GM12801 (cell line): ENCODE data around the gene PLEKHG1.

Source experiments
- CTCF ChIP-seq: IDR thresholded peaks from one replicate; pipeline ENCODE4 v1.5.1; 2011; ENCODE audit warnings: control low read depth; ENCODE audit not compliant: insufficient read length; ENCODE audit errors: extremely low read depth

The PLEKHG1 gene

GRCh38 chr6:150634176-150634963 is 34.7 kb downstream of the PLEKHG1 start:
- no peak for TF ChIP-seq CTCF

GRCh38 chr6:150634964-150635292 is 35.2 kb downstream of the PLEKHG1 start:
- TF ChIP-seq CTCF: no peak

GRCh38 chr6:150635906-150636514 is 36.3 kb downstream of the PLEKHG1 start:
- TF ChIP-seq CTCF: no peak

- TF ChIP-seq CTCF: no peak
Observed at GRCh38 chr6:150636808-150637207, 37.1 kb downstream of the PLEKHG1 start.

GRCh38 chr6:150637266-150637665 is 37.6 kb downstream of the PLEKHG1 start:
- TF ChIP-seq CTCF: no peak

- TF ChIP-seq CTCF: no peak
Observed at GRCh38 chr6:150638267-150638666, 38.6 kb downstream of the PLEKHG1 start.

- no peak for TF ChIP-seq CTCF
Observed at GRCh38 chr6:150638765-150639164, 39.1 kb downstream of the PLEKHG1 start.
